Measurements from ENCODE around the gene CARHSP1.
A peak's percentile ranks its signal among the peaks of the same experiment; 100 is the strongest.
"Not testable (repeated sequence)": the region's sequence is repeated elsewhere in the genome, so short reads cannot be mapped to it uniquely, and the experiment has no call there.

Gene CARHSP1

DNA sequence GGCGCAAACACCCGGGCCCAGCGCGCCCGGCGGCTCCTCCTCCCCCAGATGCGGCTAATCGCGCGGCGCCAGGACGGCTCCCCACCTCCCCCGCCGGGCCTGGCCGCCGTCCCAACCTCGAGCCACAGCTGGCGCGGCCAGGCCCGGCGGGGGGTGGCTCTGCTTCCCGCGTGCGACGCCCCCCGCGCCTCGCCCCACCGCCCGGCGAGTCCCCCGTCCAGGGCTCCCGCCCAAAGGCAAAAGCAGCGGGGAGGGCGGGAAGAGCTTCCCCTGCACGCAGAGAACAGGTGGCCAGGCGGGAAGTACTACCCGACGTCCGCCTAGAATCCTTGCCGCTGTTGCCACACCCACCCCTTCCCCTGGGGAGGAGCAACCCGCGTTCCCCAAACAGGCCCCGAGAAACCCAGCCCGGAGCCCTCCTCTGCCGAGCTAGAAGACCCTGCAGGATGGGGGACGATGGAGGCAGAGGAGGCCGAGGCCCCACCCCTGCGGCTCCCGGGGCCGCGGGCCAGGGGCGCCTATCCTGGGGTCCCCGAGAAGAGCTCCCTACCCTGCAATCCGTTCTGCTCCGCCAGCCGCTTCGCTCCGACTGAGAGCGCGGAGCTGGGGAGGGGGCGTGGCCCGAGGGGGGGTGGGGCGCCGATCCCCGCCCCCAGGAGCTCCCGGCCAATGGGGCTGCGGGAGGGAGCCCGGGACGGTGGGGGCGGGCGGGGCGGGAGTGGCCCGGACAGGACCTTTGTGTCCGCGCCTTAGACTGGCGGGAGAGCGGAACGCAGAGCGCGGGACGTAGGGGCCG, at the start of gene CARHSP1:
Gene CARHSP1 (minus strand): TSS at position 591 of the 796 bp plus-strand sequence. CDS start 9,678 bp downstream, outside the sequence.
- peak within 1 kb of the TSS; percentile 84 for H3K4me3 ChIP-seq (ENCODE audit: low read depth, low read length)
- TF ChIP-seq CTCF (IDR thresholded peaks at IDR 0.05; ENCODE audit: low read depth, low read length) = no peak
- peak; percentile 80 for TF ChIP-seq POLR2A (IDR thresholded peaks at IDR 0.05; ENCODE audit: extremely low read depth, insufficient read length)
- TF ChIP-seq MYC (IDR thresholded peaks at IDR 0.05; ENCODE audit: low read depth, low read length) = no peak
- TF ChIP-seq, protein P1, sequence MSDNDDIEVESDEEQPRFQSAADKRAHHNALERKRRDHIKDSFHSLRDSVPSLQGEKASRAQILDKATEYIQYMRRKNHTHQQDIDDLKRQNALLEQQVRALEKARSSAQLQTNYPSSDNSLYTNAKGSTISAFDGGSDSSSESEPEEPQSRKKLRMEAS (IDR thresholded peaks at IDR 0.05; ENCODE audit: low read depth, low read length) = peak; percentile 60
- peak; percentile 94 for DNase-seq (ENCODE audit: low read depth)

DNA sequence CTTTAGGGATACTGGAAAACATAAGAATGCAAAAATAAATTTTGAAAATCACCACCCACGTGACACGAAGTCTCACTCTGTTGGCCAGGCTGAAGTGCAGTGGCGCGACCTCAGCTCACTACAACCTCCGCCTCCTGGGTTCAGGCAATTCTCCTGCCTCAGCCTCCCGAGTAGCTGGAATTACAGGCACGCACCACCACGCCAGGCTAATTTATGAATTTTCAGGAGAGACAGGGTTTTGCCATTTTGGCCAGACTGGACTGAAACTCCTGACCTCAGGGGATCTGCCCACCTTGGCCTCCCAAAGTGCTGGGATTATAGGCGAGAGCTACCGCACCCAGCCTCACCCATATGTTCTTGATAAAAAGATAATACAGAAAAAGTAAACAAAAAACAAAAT, 48.5 kb upstream of the CARHSP1 start:
- DNase-seq (ENCODE audit: low read depth); H3K4me3 ChIP-seq (ENCODE audit: low read depth, low read length): not testable (repeated sequence)

- TF ChIP-seq CTCF (IDR thresholded peaks at IDR 0.05; ENCODE audit: low read depth, low read length) = no peak
- H3K4me3 ChIP-seq (ENCODE audit: low read depth, low read length) = no peak overlapping the region
- DNase-seq (ENCODE audit: low read depth) = no peak
These were observed 47.9 kb upstream of the CARHSP1 start for GRCh38 chr16:8916541-8917225.

GRCh38 chr16:8915722-8916301, 47.0 kb upstream of the CARHSP1 start:
- no peak overlapping the region for H3K4me3 ChIP-seq (ENCODE audit: low read depth, low read length)
- DNase-seq (ENCODE audit: low read depth) = no peak
- TF ChIP-seq POLR2A (IDR thresholded peaks at IDR 0.05; ENCODE audit: extremely low read depth, insufficient read length) = no peak
- no peak for TF ChIP-seq CTCF (IDR thresholded peaks at IDR 0.05; ENCODE audit: low read depth, low read length)

DNA sequence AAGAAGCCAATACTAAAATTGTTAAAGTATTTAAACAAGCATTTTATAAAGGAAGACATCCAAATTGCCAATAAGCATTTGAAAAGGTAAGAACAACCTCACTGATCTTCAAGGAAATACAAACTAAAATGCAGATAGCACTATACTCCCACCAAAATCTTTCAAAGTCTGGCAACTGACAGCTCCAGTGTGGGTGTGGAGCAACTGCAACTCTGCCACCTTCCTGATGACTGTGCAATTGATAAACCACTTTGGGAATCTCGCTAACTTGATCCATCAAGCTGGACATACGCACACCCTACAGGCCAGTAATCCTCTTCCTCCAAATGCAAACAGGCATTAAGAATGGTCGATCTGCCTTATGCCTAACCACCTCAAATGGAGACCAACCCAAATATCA, 45.3 kb upstream of the CARHSP1 start:
- H3K4me3 ChIP-seq (ENCODE audit: low read depth, low read length) = no peak overlapping the region
- TF ChIP-seq POLR2A (IDR thresholded peaks at IDR 0.05; ENCODE audit: extremely low read depth, insufficient read length) (no peak), CTCF (IDR thresholded peaks at IDR 0.05; ENCODE audit: low read depth, low read length) (no peak), MYC (IDR thresholded peaks at IDR 0.05; ENCODE audit: low read depth, low read length) (no peak)
- TF ChIP-seq, protein P1 (IDR thresholded peaks at IDR 0.05; ENCODE audit: low read depth, low read length) = no peak
- DNase-seq (ENCODE audit: low read depth) = no peak

- H3K4me3 ChIP-seq (ENCODE audit: low read depth, low read length) = no peak overlapping the region
- TF ChIP-seq, protein P1 (IDR thresholded peaks at IDR 0.05; ENCODE audit: low read depth, low read length) = no peak
- TF ChIP-seq MYC (IDR thresholded peaks at IDR 0.05; ENCODE audit: low read depth, low read length) (no peak), POLR2A (IDR thresholded peaks at IDR 0.05; ENCODE audit: extremely low read depth, insufficient read length) (no peak), CTCF (IDR thresholded peaks at IDR 0.05; ENCODE audit: low read depth, low read length) (no peak)
- DNase-seq (ENCODE audit: low read depth) = no peak
These were observed 44.0 kb upstream of the CARHSP1 start for GRCh38 chr16:8912793-8913192.
